Prostate gland (tissue), 2 donors: ENCODE measurements around the gene CD63.

Experiments
- POLR2A ChIP-seq: fragments of 450-650 bp; IDR thresholded peaks from one replicate; pipeline ENCODE4 v1.6.1; 2016; ENCODE audit warnings: antibody characterized with exemption, mild to moderate bottlenecking
- POLR2AphosphoS5 ChIP-seq: sonication (generic); formaldehyde crosslinking; IDR thresholded peaks from one replicate; pipeline ENCODE4 v1.6.1; 2017; ENCODE audit warnings: antibody characterized with exemption
- TF ChIP-seq, protein P1 (sequence below), 4 experiments: fragments of 200-600 bp in 2 of 4; fragments of 450-650 bp in 2 of 4; sonication (generic) in 2 of 4; IDR thresholded peaks; 1 replicate in 3 of 4; 2 replicates in 1 of 4; pipeline ENCODE4 v1.5.1; 2016 to 2019; ENCODE audit warnings: antibody characterized with exemption in 4 of 4, mild to moderate bottlenecking in 2 of 4, moderate library complexity in 2 of 4

DNA sequence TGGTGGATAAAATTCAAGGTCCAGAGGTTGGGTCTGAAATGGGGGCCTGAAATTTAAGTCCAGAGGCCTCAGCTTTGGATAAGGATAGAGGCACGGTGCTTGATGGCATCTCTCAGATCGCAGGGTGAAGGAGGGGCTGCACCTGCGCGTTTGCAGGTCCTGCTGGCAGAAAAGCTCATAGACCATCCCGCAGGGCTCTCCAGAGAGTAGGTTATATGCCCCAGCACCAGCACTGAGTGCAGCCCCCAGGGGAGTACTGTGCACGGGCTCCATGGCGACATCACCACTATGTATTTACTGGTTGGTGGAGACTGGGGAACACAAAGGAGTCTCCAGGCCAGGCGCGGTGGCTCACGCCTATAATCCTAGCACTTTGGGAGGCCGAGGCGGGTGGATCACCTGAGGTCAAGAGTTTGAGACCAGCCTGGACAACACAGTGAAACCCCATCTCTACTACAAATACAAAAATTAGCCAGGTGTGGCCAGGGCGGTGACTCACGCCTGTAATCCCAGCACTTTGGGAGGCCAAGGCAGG is 4.3 kb upstream of the CD63 start:
- TF ChIP-seq POLR2A (no peak), POLR2AphosphoS5 (no peak)
- TF ChIP-seq, protein P1, sequence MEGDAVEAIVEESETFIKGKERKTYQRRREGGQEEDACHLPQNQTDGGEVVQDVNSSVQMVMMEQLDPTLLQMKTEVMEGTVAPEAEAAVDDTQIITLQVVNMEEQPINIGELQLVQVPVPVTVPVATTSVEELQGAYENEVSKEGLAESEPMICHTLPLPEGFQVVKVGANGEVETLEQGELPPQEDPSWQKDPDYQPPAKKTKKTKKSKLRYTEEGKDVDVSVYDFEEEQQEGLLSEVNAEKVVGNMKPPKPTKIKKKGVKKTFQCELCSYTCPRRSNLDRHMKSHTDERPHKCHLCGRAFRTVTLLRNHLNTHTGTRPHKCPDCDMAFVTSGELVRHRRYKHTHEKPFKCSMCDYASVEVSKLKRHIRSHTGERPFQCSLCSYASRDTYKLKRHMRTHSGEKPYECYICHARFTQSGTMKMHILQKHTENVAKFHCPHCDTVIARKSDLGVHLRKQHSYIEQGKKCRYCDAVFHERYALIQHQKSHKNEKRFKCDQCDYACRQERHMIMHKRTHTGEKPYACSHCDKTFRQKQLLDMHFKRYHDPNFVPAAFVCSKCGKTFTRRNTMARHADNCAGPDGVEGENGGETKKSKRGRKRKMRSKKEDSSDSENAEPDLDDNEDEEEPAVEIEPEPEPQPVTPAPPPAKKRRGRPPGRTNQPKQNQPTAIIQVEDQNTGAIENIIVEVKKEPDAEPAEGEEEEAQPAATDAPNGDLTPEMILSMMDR (IDR thresholded peaks at IDR 0.05), result no peak
